Endodermal cell (in vitro differentiated cells): ENCODE results near the gene CCDC146. TPM values are rescaled to one million over a fixed set of nuclear protein-coding genes. Genes with fewer than 3 reads are reported as not detected.

Source experiments
- DNase-seq: peaks from one replicate; pipeline ENCODE4 v3.0.0-alpha.2; 2017
- H3K27ac ChIP-seq: 2 replicates; pipeline ENCODE4 v1.5.1; 2013; ENCODE audit warnings: mild to moderate bottlenecking, low read depth, low read length, moderate library complexity
- H3K27me3 ChIP-seq: 2 replicates; pipeline ENCODE4 v1.6.1; 2013; ENCODE audit warnings: mild to moderate bottlenecking, low read length, moderate library complexity; ENCODE audit not compliant: insufficient read depth, control insufficient read depth, poor library complexity, severe bottlenecking
- H3K36me3 ChIP-seq: 2 replicates; pipeline ENCODE4 v1.7.0; 2013; ENCODE audit warnings: mild to moderate bottlenecking, low read length, moderate library complexity; ENCODE audit not compliant: control insufficient read depth, insufficient read depth
- H3K4me1 ChIP-seq: one replicate; pipeline ENCODE4 v1.7.0; 2013; ENCODE audit warnings: low read length; ENCODE audit not compliant: control insufficient read depth, insufficient read depth
- H3K4me3 ChIP-seq: 2 replicates; pipeline ENCODE4 v1.5.1; 2013; ENCODE audit warnings: mild to moderate bottlenecking, low read length, moderate library complexity
- H3K9ac ChIP-seq: 2 replicates; pipeline ENCODE4 v1.6.1; 2013; ENCODE audit warnings: mild to moderate bottlenecking, low read length, moderate library complexity; ENCODE audit not compliant: poor library complexity, severe bottlenecking; ENCODE audit errors: extremely low read depth
- H3K9me3 ChIP-seq: 2 replicates; pipeline ENCODE4 v1.6.1; 2013; ENCODE audit warnings: mild to moderate bottlenecking, low read length, moderate library complexity; ENCODE audit not compliant: control insufficient read depth
- H3K27ac Mint-ChIP-seq: 2 replicates; pipeline ENCODE4 v1.8.0; 2020; ENCODE audit warnings: mixed read lengths
- H3K27me3 Mint-ChIP-seq: 2 replicates; pipeline ENCODE4 v1.8.0; 2021; ENCODE audit warnings: mild to moderate bottlenecking, mixed read lengths; ENCODE audit not compliant: insufficient read depth
- H3K36me3 Mint-ChIP-seq: 2 replicates; pipeline ENCODE4 v1.8.0; 2020; ENCODE audit warnings: low read depth, mixed read lengths
- H3K4me1 Mint-ChIP-seq: 2 replicates; pipeline ENCODE4 v1.8.0; 2020; ENCODE audit warnings: mixed read lengths
- H3K4me3 Mint-ChIP-seq: 2 replicates; pipeline ENCODE4 v1.8.0; 2020; ENCODE audit warnings: mild to moderate bottlenecking, moderate library complexity, mixed read lengths
- H3K9me3 Mint-ChIP-seq: 2 replicates; pipeline ENCODE4 v1.8.0; 2020; ENCODE audit warnings: mild to moderate bottlenecking, mixed read lengths
- WGBS, 2 experiments: methylation state at CpG; one replicate each; pipeline versions ENCODE4 v1.1.5 to v1.1.7; 2013; ENCODE audit warnings: missing lambda C conversion rate in 2 of 2, mixed read lengths in 1 of 2; ENCODE audit not compliant: insufficient coverage in 1 of 2, insufficient read length in 1 of 2; 5-methylcytosine and 5-hydroxymethylcytosine counted together
- total RNA-seq, 2 donors: library from RNA; stranded (reverse); fragmentation: NEBNext Ultra II Directional in 1 of 2; extraction: Animal tissue kit (Norgen Biotek cat#: 25700) in 1 of 2; gene quantifications; 2 replicates in 1 of 2; 3 replicates in 1 of 2; pipeline ENCODE4 v1.2.1, GENCODE V29; 2021
- TF ChIP-seq, protein P1 (sequence below): fragments of 200-600 bp; sonication (generic); conservative IDR thresholded peaks from 2 replicates; pipeline ENCODE4 v1.5.0; 2021; ENCODE audit warnings: antibody characterized with exemption, mild to moderate bottlenecking

CCDC146 gene
- total RNA-seq, 2 donors from 2014 or later = 2.7 to 5.2 TPM

DNA sequence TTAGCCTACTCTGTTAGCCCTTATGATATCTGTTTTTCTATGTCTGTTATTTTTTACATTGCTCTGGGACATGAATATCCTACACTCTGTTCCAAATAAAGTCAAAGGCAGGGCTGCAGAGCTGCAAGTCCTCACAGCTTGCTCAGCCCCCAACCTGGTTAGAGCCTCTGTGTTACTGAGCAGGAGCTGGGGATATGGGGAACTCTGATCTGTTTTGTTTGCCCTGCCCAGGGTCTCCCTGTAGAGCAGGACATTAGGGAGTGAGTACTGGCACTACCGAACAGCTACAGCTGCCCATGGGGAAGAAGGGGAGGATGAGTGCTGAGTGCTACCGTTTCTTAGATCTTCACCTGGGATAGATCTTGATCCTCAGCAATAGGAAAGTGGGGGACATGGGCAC is 110.1 kb downstream of the CCDC146 start:
- Histone ChIP-seq H3K27me3 (no peaks in the 10 kb centered on the region), H3K27ac (no peak overlapping the region), H3K4me3 (no peak overlapping the region), H3K9ac (no peak overlapping the region), H3K4me1 (no peaks in the 10 kb centered on the region), H3K36me3 (no peaks in the 10 kb centered on the region), H3K9me3 (no peaks in the 10 kb centered on the region)
- no peak overlapping the region for H3K4me3 Mint-ChIP-seq
- H3K36me3 Mint-ChIP-seq = no peaks in the 10 kb centered on the region
- no peak overlapping the region for H3K27ac Mint-ChIP-seq
- H3K27me3 Mint-ChIP-seq = peaks cover 2% of the 10 kb centered on the region
- peaks cover 8% of the 10 kb centered on the region for H3K9me3 Mint-ChIP-seq
- no peak for DNase-seq
- 85 to 100% methylated on average over 2 of the region's 2 CpGs for WGBS, 2 experiments
- TF ChIP-seq, protein P1, sequence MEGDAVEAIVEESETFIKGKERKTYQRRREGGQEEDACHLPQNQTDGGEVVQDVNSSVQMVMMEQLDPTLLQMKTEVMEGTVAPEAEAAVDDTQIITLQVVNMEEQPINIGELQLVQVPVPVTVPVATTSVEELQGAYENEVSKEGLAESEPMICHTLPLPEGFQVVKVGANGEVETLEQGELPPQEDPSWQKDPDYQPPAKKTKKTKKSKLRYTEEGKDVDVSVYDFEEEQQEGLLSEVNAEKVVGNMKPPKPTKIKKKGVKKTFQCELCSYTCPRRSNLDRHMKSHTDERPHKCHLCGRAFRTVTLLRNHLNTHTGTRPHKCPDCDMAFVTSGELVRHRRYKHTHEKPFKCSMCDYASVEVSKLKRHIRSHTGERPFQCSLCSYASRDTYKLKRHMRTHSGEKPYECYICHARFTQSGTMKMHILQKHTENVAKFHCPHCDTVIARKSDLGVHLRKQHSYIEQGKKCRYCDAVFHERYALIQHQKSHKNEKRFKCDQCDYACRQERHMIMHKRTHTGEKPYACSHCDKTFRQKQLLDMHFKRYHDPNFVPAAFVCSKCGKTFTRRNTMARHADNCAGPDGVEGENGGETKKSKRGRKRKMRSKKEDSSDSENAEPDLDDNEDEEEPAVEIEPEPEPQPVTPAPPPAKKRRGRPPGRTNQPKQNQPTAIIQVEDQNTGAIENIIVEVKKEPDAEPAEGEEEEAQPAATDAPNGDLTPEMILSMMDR = no peak
- no peaks in the 10 kb centered on the region for H3K4me1 Mint-ChIP-seq

GRCh38 chr7:77235276-77235675 is 112.9 kb downstream of the CCDC146 start:
- H3K4me3 ChIP-seq = no peak overlapping the region

GRCh38 chr7:77238703-77239136 is 116.3 kb downstream of the CCDC146 start:
- no peak for DNase-seq
- Histone ChIP-seq H3K9me3 (no peaks in the 10 kb centered on the region), H3K4me3 (no peak overlapping the region), H3K4me1 (no peaks in the 10 kb centered on the region), H3K27me3 (no peaks in the 10 kb centered on the region), H3K27ac (no peak overlapping the region), H3K36me3 (no peaks in the 10 kb centered on the region), H3K9ac (no peak overlapping the region)
- no peaks in the 10 kb centered on the region for H3K36me3 Mint-ChIP-seq
- H3K9me3 Mint-ChIP-seq = no peaks in the 10 kb centered on the region
- H3K4me1 Mint-ChIP-seq = peaks cover 13% of the 10 kb centered on the region
- 95 to 96% methylated on average over 2 of the region's 2 CpGs for WGBS, 2 experiments
- H3K27me3 Mint-ChIP-seq = no peaks in the 10 kb centered on the region
- TF ChIP-seq, protein P1 = no peak
- no peak overlapping the region for H3K27ac Mint-ChIP-seq
- H3K4me3 Mint-ChIP-seq = no peak overlapping the region

More at GRCh38 chr7:77235276-77235675, 112.9 kb downstream of the CCDC146 start:
- 88 to 96% methylated on average over 2 of the region's 2 CpGs for WGBS, 2 experiments
- Histone ChIP-seq H3K27ac (no peak overlapping the region), H3K36me3 (no peaks in the 10 kb centered on the region), H3K9ac (no peak overlapping the region), H3K9me3 (no peaks in the 10 kb centered on the region), H3K27me3 (no peaks in the 10 kb centered on the region), H3K4me1 (no peaks in the 10 kb centered on the region)
- no peak overlapping the region for H3K4me3 Mint-ChIP-seq
- peaks cover under 1% of the 10 kb centered on the region for H3K27me3 Mint-ChIP-seq
- no peaks in the 10 kb centered on the region for H3K36me3 Mint-ChIP-seq
- H3K27ac Mint-ChIP-seq = no peak overlapping the region
- no peak for DNase-seq
- no peaks in the 10 kb centered on the region for H3K4me1 Mint-ChIP-seq
- peaks cover 5% of the 10 kb centered on the region for H3K9me3 Mint-ChIP-seq
- TF ChIP-seq, protein P1 = no peak
